GM23338 (cell line): Measurements from ENCODE around the gene TENT4A. TPM values are rescaled to one million over a fixed set of nuclear protein-coding genes. Genes with fewer than 3 reads are reported as not detected.

Experiments used
- ATAC-seq: fragments of 200-7000 bp; cut with Tn5 transposase; 3 replicates; pipeline ENCODE4 v1.9.1; 2020
- DNase-seq: peaks from one replicate; pipeline ENCODE4 v3.0.0-alpha.2; 2015; ENCODE audit warnings: low spot score
- H2AFZ ChIP-seq: fragments of 200-600 bp; sonication (generic); 2 replicates; pipeline ENCODE4 v1.8.0; 2016; ENCODE audit warnings: antibody characterized with exemption, mild to moderate bottlenecking, moderate library complexity
- H3F3A ChIP-seq: fragments of 200-600 bp; sonication (generic); replicated peaks from 2 replicates; pipeline ENCODE4 v1.8.0; 2017; ENCODE audit warnings: antibody characterized with exemption, mixed run types, low read depth
- H3K27ac ChIP-seq: fragments of 200-600 bp; sonication (generic); 2 replicates; pipeline ENCODE4 v1.6.1; 2016; ENCODE audit warnings: low read depth
- H3K27me3 ChIP-seq: fragments of 200-600 bp; sonication (generic); 2 replicates; pipeline ENCODE4 v1.8.0; 2016; ENCODE audit warnings: mild to moderate bottlenecking, mixed run types, moderate library complexity; ENCODE audit not compliant: insufficient read depth
- H3K36me3 ChIP-seq: fragments of 200-600 bp; sonication (generic); 2 replicates; pipeline ENCODE4 v1.8.0; 2016; ENCODE audit warnings: mild to moderate bottlenecking; ENCODE audit not compliant: insufficient read depth
- H3K4me1 ChIP-seq: fragments of 200-600 bp; sonication (generic); 2 replicates; pipeline ENCODE4 v1.8.0; 2016; ENCODE audit warnings: mild to moderate bottlenecking, moderate library complexity; ENCODE audit not compliant: insufficient read depth
- H3K4me2 ChIP-seq: fragments of 200-600 bp; sonication (generic); 2 replicates; pipeline ENCODE4 v1.7.1; 2017; ENCODE audit warnings: mixed run types
- H3K4me3 ChIP-seq: fragments of 200-600 bp; sonication (generic); 2 replicates; pipeline ENCODE4 v1.6.1; 2016; ENCODE audit warnings: mixed run types
- H3K79me2 ChIP-seq: fragments of 200-600 bp; sonication (generic); replicated peaks from 2 replicates; pipeline ENCODE4 v1.8.0; 2017; ENCODE audit warnings: mild to moderate bottlenecking; ENCODE audit not compliant: insufficient read depth
- H3K9me2 ChIP-seq: fragments of 200-600 bp; sonication (generic); 2 replicates; pipeline ENCODE4 v1.8.0; 2017; ENCODE audit not compliant: insufficient read depth
- H4K20me1 ChIP-seq: fragments of 200-600 bp; sonication (generic); replicated peaks from 2 replicates; pipeline ENCODE4 v1.8.0; 2017; ENCODE audit warnings: mild to moderate bottlenecking; ENCODE audit not compliant: insufficient read depth
- H3K27ac Mint-ChIP-seq: 2 replicates; pipeline ENCODE4 v1.8.0; 2020; ENCODE audit warnings: inconsistent platforms, mild to moderate bottlenecking, moderate library complexity, mixed read lengths
- H3K27me3 Mint-ChIP-seq: 3 replicates; pipeline ENCODE4 v1.8.0; 2022; ENCODE audit warnings: low read depth, mild to moderate bottlenecking, moderate library complexity, mixed read lengths, inconsistent platforms; ENCODE audit not compliant: insufficient read depth, poor library complexity
- H3K36me3 Mint-ChIP-seq: 3 replicates; pipeline ENCODE4 v1.8.0; 2021; ENCODE audit warnings: low read depth, mild to moderate bottlenecking, inconsistent platforms, moderate library complexity, mixed read lengths
- H3K4me1 Mint-ChIP-seq: 3 replicates; pipeline ENCODE4 v1.8.0; 2020; ENCODE audit warnings: mild to moderate bottlenecking, inconsistent platforms, mixed read lengths
- H3K4me3 Mint-ChIP-seq: 3 replicates; pipeline ENCODE4 v1.8.0; 2021; ENCODE audit warnings: moderate library complexity, mild to moderate bottlenecking, inconsistent platforms, mixed read lengths
- H3K9me3 Mint-ChIP-seq: 3 replicates; pipeline ENCODE4 v1.8.0; 2020; ENCODE audit warnings: moderate library complexity, mild to moderate bottlenecking, inconsistent platforms, mixed read lengths
- CREB1 ChIP-seq: fragments of 250-450 bp; sonication (Bioruptor Pico); IDR thresholded peaks from 2 replicates; pipeline ENCODE4 v1.5.0; 2020; ENCODE audit warnings: low read depth, mild to moderate bottlenecking, moderate library complexity
- NANOG ChIP-seq: IDR thresholded peaks from 2 replicates; pipeline ENCODE4 v1.6.1; 2016; ENCODE audit warnings: antibody characterized with exemption, borderline replicate concordance
- STAT1 ChIP-seq: IDR thresholded peaks from one replicate; pipeline ENCODE4 v1.6.1; 2016; ENCODE audit warnings: antibody characterized with exemption; ENCODE audit not compliant: unreplicated experiment
- ZNF114 ChIP-seq: fragments of 250-450 bp; sonication (Bioruptor Pico); IDR thresholded peaks from 2 replicates; pipeline ENCODE4 v1.5.0; 2020; ENCODE audit warnings: mild to moderate bottlenecking, moderate library complexity
- ZNF331 ChIP-seq: fragments of 250-450 bp; sonication (Bioruptor Pico); IDR thresholded peaks from 2 replicates; pipeline ENCODE4 v1.5.0; 2020; ENCODE audit warnings: low read depth, mild to moderate bottlenecking, moderate library complexity
- ZNF462 ChIP-seq: fragments of 250-450 bp; sonication (Bioruptor Pico); IDR thresholded peaks from 2 replicates; pipeline ENCODE4 v1.5.0; 2020; ENCODE audit warnings: mild to moderate bottlenecking, moderate library complexity
- polyA plus RNA-seq: library from polyadenylated mRNA; unstranded; fragments of >200 nt; fragmentation: Nextera tagmentation; extraction: Ambion mirVana; gene quantifications from 2 replicates; pipeline ENCODE4 v1.2.1, GENCODE V29; 2016
- total RNA-seq: library from RNA; depleted of rRNA; stranded (reverse); fragments of >200 nt; shearing (Covaris generic); gene quantifications from 2 replicates; pipeline ENCODE4 v1.2.3, GENCODE V29; 2014

TENT4A gene
- total and polyA plus RNA-seq, 2 experiments from 2014 or later, result 5.3 to 24.0 TPM

GRCh38 chr5:6785161-6785860, 72.1 kb downstream of the TENT4A start:
- ATAC-seq, result no peak
- H3K9me2 ChIP-seq, result no peaks in the 10 kb centered on the region; the same call in 1 of the 2 replicates
- no peaks in the 10 kb centered on the region for H3F3A ChIP-seq
- H3K27me3 ChIP-seq, result no peaks in the 10 kb centered on the region
- no peaks in the 10 kb centered on the region for H3K79me2 ChIP-seq
- Mint-ChIP-seq H3K36me3 (no peaks in the 10 kb centered on the region), H3K27ac (no peak overlapping the region; the same call in 1 of the 2 replicates), H3K9me3 (no peaks in the 10 kb centered on the region; the same call in 2 of the 3 replicates), H3K4me3 (no peak overlapping the region), H3K27me3 (peaks cover 1% of the 10 kb centered on the region), H3K4me1 (no peaks in the 10 kb centered on the region)
- no peak for TF ChIP-seq ZNF331
- no peak for TF ChIP-seq NANOG
- H4K20me1 ChIP-seq, result no peaks in the 10 kb centered on the region
- no peak overlapping the region for H3K4me2 ChIP-seq
- H3K27ac ChIP-seq, result no peak overlapping the region
- no peaks in the 10 kb centered on the region for H3K4me1 ChIP-seq
- H2AFZ ChIP-seq, result no peak overlapping the region
- no peaks in the 10 kb centered on the region for H3K36me3 ChIP-seq
- H3K4me3 ChIP-seq, result no peak overlapping the region
- DNase-seq, result no peak

GRCh38 chr5:6785861-6786180, 72.6 kb downstream of the TENT4A start:
- H3K79me2 ChIP-seq, result no peaks in the 10 kb centered on the region
- no peak overlapping the region for H3K4me3 Mint-ChIP-seq
- no peaks in the 10 kb centered on the region for H3K4me1 ChIP-seq
- H3F3A ChIP-seq, result no peaks in the 10 kb centered on the region
- no peak overlapping the region for H3K4me3 ChIP-seq
- no peak overlapping the region for H3K4me2 ChIP-seq
- H4K20me1 ChIP-seq, result no peaks in the 10 kb centered on the region
- no peaks in the 10 kb centered on the region; the same call in 1 of the 2 replicates for H3K9me2 ChIP-seq
- no peak for TF ChIP-seq ZNF331
- H2AFZ ChIP-seq, result no peak overlapping the region
- no peaks in the 10 kb centered on the region for H3K36me3 Mint-ChIP-seq
- H3K9me3 Mint-ChIP-seq, result no peaks in the 10 kb centered on the region; the same call in 2 of the 3 replicates
- no peaks in the 10 kb centered on the region for H3K36me3 ChIP-seq
- no peak overlapping the region; the same call in 1 of the 2 replicates for H3K27ac Mint-ChIP-seq
- H3K27me3 ChIP-seq, result no peaks in the 10 kb centered on the region
- H3K27me3 Mint-ChIP-seq, result peaks cover 1% of the 10 kb centered on the region
- H3K27ac ChIP-seq, result no peak overlapping the region
- H3K4me1 Mint-ChIP-seq, result no peaks in the 10 kb centered on the region
- no peak for ATAC-seq
- DNase-seq, result no peak

GRCh38 chr5:6786786-6787495, 73.7 kb downstream of the TENT4A start:
- Histone ChIP-seq H3K27me3 (no peaks in the 10 kb centered on the region), H3K9me2 (no peaks in the 10 kb centered on the region; the same call in 1 of the 2 replicates), H3K4me2 (no peak overlapping the region), H3K4me1 (no peaks in the 10 kb centered on the region), H3K36me3 (no peaks in the 10 kb centered on the region), H3K4me3 (no peak overlapping the region), H3F3A (no peaks in the 10 kb centered on the region), H2AFZ (no peak overlapping the region), H4K20me1 (no peaks in the 10 kb centered on the region), H3K79me2 (no peaks in the 10 kb centered on the region), H3K27ac (no peak overlapping the region)
- H3K4me3 Mint-ChIP-seq, result no peak overlapping the region
- H3K27me3 Mint-ChIP-seq, result peaks cover 6% of the 10 kb centered on the region
- DNase-seq, result no peak
- no peaks in the 10 kb centered on the region; the same call in 2 of the 3 replicates for H3K9me3 Mint-ChIP-seq
- H3K4me1 Mint-ChIP-seq, result no peaks in the 10 kb centered on the region
- H3K27ac Mint-ChIP-seq, result no peak overlapping the region
- H3K36me3 Mint-ChIP-seq, result no peaks in the 10 kb centered on the region
- no peak for ATAC-seq
- no peak for TF ChIP-seq ZNF331
- TF ChIP-seq ZNF462 (CRISPR knock-in tag), result no peak
- TF ChIP-seq STAT1, result no peak
- no peak for TF ChIP-seq ZNF114 (CRISPR knock-in tag)
- no peak for TF ChIP-seq CREB1 (CRISPR knock-in tag)
